HG02852 (cell line): Measurements from ENCODE around the gene GYG2.
A peak's percentile ranks its signal among the peaks of the same experiment; 100 is the strongest.

ENCODE experiments used
- ATAC-seq: cut with Tn5 transposase; IDR thresholded peaks from one replicate; pipeline ENCODE4 v1.9.1; 2021; ENCODE audit warnings: mild to moderate bottlenecking, moderate library complexity; ENCODE audit not compliant: unreplicated experiment

The GYG2 gene

DNA sequence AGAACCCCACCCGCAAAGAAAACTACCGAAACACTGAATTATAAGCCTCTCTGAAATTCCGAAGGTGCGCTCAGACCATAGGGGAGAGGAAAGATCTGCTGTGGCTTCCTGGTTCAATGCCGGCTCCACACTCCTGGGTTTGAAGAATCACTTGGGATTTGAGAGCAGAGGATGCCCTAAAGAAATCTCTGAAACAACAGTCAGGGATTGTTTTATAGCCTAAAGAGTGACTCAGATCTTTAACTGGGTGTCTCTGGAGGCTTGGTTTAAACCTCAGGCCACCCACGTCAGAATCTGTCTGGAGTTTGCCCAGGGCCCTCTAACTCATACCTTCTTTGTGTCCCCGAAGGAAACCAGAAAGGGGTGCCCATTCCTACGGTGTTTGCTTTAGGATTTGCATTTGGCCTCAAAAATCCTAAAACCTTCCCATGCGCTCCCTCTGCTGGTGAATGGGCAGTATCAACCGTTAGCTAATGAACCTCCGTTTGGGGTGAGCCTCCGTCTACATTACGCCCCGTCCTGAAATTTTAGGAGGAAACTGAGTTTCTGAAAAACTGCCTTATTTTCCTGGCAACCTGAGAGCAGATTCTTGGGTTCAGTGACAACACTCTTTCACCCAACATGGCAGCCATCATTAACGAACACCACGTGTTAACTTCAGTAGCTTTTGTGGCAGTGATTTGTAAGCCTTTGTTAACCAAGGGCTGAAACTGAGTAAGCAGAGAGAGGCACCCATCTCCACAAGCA is 16.4 kb upstream of the GYG2 start:
- peak; percentile 60 for ATAC-seq

DNA sequence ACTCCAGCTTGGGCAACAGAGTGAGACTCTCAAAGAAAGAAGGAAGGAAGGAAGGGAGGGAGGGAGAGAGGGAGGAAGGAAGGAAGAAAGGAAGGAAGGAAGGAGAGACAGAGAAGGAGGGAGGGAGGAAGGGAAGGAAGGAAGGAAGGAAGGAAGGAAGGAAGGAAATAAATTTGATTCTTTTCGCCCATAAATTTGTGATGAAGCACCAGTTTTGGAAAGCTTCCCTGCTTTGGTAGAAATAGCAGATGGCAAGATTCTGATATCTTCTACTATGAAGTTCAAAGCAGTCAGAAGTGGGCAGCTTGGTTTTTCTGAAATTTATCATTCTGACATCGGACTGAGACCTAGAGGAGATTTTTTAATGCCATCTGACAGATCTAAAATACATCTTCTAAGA is 11.7 kb upstream of the GYG2 start:
- ATAC-seq = no peak

DNA sequence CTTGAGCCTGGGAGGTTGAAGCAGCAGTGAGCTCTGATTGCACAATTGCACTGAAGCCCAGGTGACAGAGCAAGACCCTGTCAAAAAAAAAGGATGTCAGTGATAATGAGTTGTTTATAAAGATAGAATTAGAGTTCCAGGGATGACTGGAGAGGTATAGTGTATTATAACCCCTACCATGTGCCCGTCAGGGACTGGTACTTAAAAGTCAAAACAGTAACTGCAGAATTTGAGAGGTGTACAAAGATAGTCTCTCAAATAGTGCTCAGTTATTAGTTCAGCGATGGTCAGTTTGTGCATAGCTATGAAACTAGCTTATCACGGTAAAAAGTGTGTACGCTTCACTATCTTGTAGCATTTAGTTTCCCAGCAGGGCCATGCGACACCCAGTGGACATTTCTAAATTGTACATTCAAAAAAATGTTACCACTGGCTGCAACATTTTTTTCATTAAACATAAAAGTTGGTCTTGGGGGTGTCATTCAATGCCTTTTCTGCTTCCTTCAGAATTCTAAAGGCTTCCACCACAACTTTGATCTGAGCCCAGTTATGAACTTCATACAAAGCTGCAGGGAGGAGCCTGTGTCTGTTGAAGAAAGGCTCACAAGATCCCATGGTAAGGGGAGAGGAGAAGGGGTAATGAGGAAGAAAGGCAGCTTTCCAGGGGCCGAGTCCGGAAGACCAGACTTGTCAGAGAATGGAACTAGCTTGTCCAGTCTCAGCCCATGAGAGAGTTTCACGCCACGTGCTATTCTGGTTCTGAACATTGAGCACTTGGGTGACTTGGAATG is 9.2 kb upstream of the GYG2 start:
- ATAC-seq = no peak

DNA sequence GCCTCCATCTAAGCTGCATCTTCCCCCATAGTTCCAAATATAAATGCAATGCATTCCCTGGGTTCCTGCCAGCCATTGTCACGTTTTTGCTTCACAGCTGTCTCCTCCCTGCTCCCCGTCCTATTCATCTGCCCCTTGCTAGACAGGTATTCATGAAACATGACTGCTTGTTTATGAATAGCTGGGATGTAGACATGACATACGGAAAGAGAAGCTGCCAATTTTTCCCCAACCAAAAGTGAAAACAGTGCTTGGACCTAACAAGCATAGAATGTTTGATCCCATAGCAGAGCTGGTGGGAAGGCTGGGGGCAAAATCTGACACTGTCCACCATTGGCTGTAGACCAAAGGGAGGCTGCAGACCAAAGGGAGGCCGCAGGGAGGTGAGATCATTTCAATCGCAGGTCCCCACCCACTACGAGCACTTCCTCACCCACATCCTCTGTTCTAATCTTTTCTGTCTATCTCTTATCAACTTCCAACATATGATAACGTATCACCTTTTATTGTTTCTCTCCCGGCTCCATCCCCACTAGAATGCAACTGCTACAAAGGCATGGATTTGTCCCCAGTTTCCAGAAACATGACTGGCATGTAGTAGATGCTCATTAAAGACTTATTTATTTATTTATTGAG is 8.5 kb upstream of the GYG2 start:
- ATAC-seq = no peak

DNA sequence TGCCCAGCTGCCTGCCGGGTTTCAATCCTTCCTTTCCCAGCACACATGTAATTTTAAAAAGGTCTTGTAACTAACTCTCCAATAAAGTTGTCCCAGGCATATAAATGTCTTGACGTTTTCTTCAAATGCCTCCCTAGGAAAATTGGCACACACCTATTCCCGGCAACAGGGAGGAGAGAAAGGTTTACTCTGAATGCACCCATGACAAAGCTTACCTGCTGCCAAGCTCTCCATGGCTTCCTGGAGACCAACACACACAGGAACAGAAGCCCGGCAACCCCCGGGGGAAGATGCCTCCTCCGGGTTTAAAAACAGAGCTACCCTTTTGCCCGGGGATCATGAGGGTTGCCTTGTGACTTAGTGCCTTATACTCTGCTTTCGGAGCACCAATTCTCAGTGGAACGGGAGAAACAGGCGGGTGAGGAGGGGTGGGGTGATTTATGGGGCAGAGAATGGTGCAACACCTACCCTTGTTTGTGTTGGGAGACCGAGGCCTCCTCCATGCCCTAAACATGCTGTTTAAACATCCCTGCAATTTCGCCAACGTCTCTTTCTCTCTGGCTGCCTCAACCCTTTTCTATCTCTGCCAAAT is 4.8 kb upstream of the GYG2 start:
- no peak for ATAC-seq

DNA sequence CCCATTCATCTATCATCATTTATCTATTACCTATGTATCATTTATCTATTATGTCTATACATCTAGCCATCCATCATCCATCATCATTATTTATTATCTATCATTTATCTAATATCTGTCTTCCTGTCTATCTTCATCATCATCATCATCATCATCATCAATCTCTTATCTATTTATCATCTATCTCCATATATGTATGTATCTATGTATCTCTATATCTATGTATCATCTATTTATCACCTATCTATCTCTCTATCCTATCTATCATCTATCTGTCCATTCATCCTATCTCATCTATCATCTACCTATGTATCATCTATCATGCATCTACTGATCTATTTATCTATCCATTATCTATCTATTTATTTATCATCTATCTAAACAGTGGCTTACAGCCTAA is 3.8 kb upstream of the GYG2 start:
- ATAC-seq = no peak

DNA sequence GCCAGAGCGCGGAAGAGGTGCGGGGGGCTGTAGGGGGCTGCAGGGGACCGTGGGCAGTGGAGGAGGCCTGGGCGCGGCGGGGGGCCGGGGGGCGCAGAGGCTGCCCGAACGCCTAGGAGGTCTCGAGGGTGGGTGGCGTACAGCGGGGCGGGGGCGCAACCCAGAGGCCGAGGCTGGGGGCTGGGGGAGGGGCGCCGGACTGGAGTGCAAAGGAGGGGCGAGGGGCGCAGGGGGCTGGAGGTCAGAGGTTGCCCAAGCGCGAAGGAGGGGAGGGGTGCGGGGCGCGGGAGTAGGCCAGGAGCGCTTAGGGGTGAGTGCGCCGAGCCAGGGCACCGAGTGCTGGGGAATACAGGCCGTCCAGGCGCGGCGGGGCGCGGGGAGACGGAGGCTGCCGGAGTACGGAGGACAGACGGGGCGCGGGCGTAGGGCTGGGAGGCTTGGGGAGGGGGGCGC is 255 bp downstream of the GYG2 start:
- ATAC-seq = no peak

DNA sequence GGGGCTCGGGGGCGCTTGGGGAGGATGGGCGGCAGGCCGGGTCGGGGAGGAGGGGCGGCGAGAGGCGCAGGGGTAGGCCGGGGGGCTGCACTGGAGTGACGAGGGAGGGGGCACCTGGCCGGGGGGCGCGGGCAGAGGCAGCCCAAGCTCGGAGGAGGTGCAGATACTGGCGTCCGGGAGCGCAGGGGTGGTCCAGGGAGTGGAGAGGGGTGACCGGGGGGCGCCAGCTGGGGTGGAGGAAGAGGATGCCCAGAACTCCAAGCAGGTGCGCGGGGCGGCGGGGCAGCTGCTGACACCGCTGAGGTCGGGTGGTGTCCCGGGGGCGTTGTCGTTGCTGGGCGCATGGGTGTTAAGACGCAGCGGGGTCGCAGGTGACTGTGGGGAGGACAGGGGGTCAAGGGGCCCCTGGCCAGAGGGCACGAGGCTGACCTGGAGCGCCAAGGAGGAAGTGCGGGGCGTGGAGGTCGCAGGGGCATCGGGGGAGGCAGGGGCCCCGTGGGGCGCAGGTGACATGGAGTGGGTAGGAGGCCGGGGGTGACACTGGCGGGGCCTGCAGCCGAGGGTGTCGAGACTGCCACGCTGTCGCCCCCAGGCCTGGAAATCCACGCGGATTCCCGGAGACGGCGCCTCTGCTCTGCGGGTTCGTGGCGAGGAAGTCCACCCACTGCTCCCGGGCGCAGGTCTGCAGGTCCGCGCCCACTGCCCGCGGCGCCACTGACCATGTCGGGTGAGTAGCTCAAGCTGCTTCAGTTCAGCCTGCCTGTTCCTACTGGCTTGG is 928 bp downstream of the GYG2 start:
- ATAC-seq = no peak

DNA sequence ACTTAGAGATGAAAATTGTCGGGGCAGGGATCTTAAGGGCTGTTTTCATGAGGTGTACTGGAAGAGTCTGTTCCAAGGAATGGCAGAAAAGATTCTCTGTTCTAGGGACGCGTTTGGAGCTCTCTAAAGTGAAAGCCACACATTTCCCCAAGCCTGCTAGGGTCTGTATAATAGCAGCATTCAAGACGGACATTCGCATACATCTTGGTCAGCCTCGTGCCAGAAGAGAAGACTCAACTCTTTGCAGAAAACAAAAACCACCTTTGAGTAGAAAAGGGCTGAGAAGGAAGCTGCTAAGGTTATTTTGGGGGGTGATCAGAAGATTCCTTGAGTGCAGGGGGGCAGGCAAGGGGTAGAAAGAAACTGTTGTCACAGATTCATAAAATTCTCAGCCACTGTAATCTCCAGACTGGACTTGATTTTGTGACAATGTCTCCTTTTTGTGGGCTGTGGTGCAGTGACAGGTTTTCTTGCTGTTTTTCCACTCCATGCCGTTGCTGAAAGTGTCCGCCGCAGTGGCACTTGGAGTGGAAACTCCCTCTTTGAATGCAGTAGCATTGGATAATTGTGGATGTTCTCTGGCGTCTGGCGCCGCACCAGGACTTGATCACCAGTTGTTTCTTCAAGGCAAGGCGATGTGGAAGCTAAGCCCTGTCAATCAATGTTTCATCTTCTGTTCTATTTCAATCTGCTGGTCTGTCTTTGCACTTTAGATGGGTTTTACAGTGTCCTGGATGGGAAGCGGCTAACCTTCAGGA is 2.9 kb downstream of the GYG2 start:
- no peak for ATAC-seq

DNA sequence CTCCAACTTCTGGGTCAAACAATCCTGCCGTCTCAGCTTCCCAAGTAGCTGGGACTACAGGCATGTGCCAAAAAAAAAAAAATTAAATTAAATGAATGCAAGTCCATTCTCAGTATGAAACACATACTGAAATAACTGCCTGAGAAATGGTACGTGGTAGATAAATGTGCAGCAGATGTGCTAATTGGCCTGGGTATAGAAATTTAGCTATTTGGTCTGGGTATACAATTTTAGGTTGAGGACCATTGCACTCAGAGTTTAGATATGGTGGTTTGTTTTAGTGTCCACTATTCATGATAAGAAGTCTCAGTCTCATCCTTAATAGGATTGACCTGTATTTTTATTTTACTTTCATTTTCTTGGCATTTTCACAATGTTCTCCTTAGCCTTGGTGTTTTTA is 9.2 kb downstream of the GYG2 start:
- ATAC-seq = no peak

DNA sequence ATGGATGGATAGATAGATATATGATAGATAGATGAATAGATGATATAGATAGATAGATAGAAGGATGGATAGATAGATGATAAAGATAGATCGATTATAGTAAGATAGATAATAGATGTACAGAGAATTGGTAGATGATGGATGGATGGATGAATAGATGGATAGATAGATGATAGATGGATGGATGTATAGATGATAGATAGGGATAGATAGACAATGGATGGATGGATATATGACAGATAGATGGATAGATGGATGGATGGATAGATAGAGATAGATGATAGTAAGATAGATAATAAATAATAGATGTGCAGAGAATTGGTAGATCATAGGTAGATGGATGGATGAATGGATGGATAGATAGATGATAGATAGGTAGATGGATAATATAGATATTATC is 12.2 kb downstream of the GYG2 start:
- ATAC-seq = no peak

DNA sequence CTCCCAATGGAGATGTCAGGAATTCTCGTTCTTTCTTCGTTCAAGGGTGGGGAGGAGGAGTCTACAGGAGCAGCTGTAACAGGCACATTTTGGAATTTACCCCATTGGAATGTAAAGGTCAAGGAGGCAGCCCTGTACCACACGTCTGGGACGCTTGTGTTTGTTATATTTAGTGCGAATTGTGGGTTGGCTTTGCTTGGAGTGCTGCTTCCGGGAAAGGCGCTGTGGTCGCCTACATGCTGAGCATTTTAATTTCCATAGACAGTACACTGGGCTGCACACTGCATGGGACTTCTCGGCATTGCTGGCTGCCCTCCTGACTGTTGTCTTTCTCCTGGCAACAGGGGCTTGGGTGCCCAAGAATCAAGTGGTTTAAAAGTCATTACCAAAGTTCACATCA is 12.8 kb downstream of the GYG2 start:
- ATAC-seq = no peak

DNA sequence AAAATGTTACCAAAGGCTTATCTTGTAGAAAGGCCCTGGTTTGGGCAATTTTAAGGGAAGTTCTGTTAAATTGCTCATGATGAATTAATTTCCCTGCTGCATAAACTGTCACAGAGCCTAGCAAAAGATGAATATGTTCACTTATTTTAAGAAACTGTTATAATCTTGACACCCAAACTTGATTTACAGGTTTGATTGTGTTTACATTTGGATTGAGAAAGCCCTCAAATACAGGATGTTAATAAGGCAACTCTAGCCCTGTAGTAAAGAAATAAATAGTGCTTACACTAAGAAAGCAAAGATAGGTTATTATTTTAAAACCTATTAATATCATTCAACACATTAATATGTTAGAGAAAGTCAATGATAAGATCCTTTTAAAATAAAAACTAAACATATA is 18.3 kb downstream of the GYG2 start:
- no peak for ATAC-seq

DNA sequence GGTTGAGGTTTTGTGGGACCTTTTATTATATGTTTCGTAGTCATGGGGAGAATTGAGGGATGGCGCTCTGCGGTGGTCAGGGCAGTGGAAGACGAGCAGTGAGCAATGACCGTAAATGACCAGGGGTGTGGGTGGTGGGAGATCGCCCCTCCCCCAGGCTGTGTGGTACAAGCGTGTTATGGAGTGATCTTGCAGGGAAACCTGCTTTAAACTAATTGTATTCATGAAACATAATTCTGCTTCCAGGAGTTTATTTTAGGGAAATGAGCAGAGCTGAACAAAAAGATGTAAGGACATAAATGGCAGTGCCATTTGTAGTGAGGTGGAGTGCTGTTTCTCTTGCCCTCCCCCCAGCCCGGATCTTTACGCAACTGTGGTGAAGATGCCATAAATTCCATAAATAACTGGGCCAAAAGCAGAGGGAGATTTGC is 20.2 kb downstream of the GYG2 start:
- ATAC-seq = no peak

DNA sequence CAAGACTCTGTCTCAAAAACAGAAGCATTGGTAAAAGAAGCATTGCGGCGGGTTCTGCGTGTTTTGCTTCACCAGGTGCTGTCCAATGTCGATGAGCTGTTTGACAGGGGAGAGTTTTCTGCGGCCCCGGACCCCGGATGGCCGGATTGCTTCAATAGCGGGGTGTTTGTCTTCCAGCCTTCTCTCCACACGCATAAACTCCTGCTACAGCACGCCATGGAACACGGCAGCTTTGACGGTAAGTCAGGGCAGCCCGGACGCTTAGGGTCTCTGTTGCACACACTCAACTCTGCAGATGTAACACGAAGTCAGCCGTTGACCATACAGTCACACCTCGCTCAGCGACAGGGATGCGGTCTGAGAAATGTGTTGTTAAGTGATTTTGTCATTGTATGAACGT is 26.2 kb downstream of the GYG2 start:
- no peak for ATAC-seq

DNA sequence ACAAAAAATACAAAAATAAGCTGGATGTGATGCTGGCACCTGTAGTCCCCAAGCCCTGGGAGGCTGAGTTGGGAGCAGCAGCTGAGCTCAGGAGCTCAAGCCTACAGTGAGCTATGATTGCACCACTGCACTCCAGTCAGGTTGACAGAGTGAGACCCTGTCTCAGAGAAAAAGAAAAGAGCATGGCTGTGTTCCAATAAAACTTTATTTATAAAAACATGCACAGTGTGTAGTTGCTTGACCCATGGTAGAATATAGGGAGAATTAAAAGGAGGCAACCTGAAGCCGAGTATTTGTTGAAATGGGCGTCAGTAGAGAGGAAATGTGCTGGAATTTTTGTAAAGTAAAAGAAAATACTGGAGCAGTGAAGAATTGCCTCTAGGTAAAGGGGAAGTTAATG is 27.0 kb downstream of the GYG2 start:
- no peak for ATAC-seq

DNA sequence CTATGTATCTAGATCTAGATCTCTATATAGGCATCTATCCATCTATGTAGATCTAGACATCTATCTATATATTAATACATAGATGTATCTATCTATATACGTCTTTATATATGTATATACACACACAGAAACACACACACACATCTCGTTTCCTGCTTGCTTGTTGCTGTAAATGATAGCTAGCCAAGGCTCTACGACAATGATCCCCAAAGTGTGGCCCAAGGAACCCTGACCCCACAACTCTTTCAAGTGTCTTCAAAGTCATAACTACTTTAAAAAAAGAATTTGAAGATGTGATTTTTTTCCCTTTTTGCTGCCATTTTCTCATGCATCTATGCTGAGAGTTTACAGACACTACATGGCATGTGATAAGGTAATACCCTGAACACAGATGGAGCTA is 28.8 kb downstream of the GYG2 start:
- no peak for ATAC-seq

DNA sequence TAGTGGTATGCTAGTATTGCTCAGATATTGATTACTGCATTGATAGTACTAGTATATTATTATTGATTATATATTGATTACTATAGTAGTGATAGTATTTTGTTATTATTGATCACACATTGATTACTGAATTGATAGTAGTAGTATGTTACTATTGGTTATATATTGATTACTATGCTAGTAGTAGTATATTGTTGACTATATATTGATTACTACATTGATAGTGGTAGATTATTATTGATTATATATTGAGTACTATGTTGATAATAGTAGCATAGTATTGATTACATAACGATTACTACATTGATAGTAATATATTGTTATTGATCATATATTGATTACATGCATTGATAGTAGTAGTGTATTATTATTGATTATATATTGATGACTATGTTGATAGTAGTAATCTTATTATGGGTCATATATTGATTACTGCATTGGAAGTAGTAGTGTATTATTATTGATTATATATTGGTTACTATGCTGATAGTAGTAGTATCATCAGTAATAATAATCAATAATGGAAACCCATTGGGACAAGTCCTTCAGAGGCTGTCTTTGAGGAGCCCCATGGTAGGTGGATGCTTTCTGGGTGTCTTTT is 30.6 kb downstream of the GYG2 start:
- no peak for ATAC-seq

DNA sequence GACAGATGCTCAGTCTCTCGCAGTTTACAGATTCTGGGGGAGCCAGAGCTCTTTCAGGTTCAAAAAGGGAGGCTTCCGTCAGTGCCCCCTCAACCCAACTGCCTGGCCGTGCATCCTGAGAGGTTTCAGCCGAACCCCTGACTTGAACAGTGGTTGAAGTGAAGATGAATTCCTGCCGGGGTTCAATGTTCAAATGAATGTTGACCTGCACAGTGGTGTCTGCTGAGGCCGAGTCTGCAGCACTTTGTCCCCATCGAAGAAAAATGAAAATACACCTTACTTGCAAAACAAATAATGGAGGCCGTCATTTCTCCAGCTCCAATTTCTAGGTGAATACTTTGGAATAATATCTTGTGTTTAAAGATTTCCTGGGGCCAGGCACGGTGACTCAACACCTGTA is 33.7 kb downstream of the GYG2 start:
- ATAC-seq = no peak

DNA sequence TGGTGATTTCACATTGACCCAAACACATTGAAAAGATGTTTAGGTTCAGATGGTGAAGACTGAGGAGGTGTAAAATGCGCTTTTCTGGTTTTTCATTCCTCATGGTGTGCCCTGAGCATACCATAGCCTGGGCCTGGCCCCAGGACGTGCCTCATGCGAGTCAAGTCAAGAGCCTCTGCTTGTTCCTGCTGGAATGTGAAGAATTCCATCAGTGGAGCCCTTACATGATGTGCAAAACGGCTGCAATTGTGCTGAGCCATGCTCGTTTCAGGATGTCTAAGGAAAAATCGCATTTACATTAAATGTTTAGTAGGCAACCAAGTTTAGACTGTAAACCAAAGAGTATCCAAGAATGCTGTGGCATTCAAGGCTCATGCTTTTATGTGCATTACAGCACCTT is 34.9 kb downstream of the GYG2 start:
- ATAC-seq = no peak
